Activated CD8-positive, alpha-beta memory T cell treated with anti-CD3 and anti-CD28 coated beads for 24 hours (primary cell): Measurements from ENCODE around the gene RASA3.
"Not testable (repeated sequence)": the region's sequence is repeated elsewhere in the genome, so short reads cannot be mapped to it uniquely, and the experiment has no call there.

Experiments used
- DNase-seq: peaks from one replicate; pipeline ENCODE4 v3.0.0-alpha.2; 2020

The RASA3 gene

DNA sequence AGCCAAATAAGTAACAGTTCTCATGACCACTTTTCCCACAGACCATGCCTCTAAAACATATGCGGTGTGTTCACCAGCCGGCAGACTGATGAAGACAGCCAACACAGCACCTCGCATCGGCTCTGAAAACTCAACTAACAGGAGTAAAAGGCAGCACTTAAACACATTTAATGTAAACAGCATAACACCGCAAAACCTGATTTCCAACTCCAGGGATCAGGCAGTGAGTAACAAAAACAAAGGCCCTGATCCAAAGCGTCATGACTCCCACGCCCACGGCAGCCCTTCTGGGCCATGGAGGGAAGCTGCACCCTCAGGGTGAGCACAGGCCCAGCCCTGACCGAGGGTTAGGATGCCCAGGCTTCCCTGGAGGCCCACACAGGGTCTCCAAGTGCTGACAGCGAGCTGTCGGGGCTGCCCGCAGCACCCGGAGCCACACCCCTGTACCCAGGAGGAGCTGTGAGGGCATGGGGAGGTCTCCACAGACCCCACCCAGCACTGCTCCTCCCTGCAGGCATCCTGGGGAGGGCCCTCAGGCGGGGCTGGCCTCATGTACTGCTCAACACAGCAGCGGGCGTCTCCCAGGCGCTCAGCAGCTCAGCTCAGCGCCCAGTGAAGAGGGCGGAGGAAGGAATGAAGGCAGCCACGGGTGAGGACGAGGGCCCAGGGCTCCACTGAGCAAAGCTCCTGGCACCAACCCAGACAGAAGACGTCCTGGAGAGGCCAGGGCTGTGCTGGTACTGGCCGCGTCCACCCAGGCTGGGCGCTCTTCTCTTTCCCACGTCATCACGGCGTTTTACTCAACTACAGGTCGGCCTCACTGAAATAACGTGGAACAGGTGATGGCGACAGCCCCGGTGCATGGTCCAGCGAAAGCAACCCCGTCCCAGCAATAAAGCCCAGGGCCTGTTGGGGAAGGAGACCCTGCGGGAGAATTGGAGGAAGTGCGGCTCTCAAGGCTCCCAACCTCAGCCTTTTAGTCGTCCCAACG, 53.7 kb downstream of the RASA3 start:
- no peak for DNase-seq

DNA sequence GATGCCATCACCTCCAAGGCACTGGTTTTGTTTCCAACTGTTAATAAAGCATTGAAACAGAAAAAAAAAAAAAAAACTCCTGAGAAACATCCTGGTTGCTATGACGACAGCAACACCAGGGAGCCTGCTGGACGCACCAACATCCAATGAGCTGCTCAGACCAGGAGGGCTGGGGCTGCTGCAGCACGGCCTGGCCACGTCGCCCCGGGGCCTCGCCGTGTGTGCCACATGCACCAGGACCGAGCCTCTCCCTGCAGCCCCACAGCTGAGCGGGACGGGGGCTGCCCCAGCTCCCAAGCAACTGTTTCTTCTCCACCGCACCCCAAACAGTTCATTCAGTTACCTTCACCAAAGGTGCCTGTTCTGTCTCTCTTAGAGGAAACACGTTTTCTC, 54.5 kb downstream of the RASA3 start:
- DNase-seq = no peak

DNA sequence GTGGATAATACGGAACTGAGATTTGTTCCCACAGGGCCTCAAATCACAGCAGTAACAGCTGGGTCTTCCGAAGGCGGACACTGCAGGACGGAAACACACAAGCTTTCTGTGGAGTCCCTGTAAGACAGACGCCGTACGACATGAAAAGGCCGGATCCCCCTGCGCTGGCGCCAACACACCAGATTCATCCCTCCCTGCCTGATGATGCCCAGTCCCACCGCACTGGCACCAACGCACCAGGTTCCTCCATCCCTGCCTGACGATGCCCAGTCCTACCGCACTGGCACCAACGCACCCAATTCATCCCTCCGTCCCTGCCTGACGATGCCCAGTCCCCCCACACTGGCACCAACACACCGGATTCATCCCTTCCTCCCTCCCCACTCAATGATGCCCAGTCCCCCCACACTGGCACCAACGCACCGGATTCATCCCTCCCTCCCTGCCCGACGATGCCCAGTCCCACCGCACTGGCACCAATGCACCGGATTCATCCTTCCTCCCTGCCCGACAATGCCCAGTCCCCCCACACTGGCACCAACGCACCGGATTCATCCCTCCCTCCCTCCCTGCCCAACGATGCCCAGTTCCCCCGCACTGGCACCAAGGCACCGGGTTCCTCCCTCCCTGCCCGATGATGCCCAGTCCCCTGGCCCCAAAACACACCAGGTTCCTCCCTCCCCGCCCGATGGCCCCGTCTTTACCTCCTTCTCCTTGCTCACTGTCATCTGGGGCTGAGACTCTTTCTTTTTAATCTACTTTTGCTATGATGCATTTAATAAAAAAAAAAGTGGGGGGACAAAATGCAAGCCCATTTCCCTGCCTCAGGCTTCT, 55.1 kb downstream of the RASA3 start:
- DNase-seq = no peak

DNA sequence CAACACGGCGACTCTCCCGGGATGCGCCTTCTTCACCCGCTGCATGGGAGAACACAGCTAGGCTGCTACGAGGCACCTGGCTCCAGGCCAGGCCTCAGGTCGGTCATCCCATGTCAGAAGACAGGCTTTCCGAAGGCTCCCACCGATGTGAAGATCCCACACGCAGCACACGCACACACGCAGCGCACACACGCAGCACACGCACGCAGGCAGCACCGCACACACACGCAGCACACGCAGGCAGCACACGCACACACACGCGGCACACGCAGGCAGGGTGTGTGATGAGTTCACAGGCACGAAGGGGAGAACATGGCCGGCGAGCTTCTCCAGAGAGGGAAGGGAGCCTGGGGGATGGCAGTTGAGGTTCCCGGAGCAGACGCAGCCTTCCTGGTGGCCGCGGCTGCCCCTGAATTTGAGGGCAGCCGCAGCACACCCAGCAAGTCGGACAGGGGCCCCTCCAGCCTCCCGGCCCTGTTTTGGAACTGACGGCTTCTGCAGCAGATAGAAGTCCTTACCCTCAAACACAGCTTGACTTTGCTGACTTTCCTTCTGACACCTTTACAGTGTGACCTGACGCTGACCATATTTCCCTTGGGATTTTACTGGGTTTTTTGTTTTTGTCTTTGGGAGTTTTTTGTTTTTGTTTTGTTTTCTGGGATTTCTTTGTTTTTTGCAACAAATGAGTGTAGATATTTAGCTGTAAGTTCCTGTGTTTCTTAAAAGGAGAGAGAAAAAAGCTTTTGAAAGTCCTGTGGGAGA, 55.9 kb downstream of the RASA3 start:
- no peak for DNase-seq

DNA sequence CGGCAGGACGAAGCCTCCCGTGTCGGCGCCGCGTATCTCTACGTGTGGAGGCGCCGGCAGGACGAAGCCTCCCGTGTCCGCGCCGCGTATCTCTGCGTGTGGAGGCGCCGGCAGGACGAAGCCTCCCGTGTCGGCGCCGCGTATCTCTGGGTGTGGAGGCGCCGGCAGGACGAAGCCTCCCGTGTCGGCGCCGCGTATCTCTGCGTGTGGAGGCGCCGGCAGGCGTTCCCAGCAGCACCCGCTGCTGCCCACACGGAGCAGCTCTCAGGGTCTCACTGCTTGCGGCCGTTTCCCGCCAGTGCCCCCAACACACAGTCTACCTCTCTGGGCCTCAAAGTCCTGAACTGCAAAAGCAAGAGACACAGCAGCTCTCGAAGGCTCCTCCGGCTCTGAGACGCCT, 56.6 kb downstream of the RASA3 start:
- not testable (repeated sequence) for DNase-seq

DNA sequence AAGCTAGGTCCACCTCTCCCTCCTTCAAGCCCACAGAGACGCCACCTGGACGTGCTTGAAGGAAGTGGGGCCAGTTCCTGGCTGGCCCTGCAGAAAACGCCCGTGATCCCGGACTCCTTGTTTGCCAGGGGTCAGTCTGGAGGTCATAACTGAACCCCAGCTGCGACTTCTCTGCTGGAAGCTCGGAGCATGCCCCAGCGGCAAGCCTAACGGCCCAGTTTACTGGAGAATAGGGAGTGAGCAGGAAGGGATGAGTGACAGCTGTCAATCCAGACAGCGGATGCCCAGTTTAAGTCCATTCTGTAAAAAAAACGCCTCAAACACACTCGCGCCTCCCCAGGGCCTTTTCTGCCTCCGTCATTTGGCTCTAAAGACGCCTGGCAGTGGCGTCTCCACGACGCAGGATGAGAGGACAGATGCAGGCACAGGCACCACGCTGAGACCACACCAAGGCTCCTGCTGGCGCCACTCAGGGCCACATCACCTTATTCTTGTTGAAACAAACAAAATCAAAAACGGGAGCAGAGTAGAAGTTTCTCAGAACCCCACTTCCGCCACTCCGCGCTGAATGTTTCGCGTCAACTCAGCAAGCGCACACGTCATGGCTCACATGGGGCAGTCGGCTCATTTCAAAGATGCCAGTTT, 57.6 kb downstream of the RASA3 start:
- DNase-seq = no peak

DNA sequence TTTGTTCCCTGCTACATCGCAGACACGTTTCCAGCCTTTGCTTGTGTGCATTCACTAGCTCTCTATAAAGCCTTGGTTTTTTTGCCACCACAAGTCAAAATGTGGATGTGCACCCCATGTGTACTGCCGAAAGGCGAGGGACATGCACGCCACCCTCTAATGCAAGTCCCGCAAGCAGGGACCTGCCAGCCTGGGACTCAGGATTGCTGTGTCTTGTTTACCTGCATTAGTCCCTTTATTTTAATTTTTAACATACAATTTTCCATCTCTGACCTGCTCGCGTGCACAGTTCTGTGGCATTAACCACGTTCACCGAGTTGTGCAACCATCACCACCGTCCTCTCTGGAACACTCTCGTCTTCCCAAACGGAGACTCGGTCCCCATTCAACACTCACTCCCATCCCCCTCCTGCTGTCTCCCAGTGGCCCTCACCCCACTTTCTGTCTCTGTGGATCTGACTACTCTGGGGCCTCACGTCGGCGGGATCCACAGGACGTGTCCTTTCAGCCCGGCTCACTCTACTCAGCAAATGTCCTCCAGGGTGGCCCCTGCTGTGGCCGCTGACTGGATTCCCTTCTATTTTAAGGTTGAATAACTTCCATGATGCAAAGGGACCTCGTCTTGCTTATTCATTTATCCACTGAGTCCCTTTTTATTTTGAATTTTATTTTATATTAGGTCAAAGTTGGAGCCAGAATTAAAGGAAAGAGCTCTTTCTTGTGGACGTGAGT, 58.4 kb downstream of the RASA3 start:
- no peak for DNase-seq

DNA sequence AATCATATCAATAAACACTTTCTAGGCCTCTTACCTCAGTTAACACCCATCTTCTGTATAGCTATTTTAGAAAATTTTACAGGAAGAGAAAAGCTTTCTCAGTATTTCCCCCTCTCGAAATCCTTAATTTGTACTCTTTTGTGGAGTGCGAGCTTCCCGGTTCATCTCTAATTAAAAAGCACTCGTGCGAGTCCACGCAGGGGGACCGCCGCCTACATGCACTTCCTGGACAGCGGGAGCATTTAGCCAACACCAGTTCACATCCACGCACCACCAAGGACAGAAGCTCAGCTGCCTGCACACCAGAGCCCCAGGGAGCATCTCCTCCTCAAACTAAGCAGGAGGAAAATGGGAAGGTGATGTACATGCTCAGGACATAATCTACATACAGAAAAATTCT, 60.0 kb downstream of the RASA3 start:
- DNase-seq = no peak

DNA sequence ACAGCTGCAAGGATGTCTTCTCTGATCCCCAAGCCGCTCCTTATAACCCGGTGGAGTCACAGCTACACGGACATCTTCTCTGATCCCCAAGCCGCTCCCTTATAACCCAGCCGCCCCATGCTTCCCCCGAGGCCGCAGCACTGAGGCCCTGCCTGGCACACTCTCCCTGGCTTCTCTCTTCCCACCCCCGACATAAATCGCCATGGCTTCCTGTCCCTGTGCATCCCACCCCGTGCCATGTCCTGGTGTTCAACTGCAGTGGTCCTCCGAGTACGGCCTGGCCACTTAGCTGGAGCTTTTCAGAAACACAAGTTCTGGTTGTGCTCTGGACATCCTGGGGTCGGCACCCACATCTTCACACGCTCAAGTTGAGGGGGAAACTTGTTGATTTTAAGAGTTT, 60.4 kb downstream of the RASA3 start:
- DNase-seq = no peak

DNA sequence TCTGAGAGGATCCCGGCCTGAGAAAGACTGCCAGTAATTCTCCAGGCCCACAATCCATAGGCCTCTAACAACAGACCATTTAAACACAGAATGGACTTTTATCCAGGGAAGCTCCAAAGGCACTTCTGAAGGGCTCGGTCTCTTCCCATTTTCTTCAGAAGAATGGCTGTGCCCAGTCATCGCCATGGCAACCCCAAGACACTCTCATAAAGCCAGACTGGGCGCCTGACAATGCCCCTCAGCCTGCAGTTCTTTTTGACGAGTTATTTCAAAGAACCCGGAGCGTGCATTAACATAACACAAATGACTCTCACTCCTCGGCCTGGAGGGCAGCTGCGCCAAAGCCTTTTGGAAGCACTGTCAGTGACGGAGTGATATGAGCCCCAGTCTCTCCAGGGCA, 61.0 kb downstream of the RASA3 start:
- no peak for DNase-seq

DNA sequence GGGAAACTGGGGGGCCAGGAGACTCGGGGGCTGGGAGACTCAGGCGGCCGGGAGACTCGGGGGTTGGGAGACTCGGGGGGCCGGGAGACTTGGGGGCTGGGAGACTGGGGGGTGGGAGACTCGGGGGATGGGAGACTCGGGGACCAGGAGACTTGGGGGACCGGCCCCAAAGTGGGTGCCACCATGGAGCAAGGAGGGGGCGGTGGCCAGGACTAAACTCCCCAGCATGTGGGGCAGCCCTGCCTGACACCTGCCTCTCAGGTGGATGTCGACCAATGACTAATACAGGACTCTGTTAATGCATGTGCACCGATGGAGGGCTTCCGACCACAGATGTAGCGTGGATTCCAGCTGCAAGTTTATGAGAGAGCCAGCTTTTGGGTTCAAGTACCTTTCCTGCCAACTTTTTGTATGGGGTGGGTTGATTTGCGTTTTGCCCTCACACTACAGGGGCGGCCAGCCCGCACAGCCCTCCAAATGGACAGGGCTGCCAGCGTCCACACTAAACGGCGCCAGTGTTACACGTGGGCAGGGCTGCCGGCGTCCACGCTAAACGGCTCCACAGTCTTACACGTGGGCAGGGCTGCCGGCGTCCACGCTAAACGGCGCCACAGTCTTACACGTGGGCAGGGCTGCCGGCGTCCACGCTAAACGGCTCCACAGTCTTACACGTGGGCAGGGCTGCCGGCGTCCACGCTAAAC, 62.2 kb downstream of the RASA3 start:
- no peak for DNase-seq

DNA sequence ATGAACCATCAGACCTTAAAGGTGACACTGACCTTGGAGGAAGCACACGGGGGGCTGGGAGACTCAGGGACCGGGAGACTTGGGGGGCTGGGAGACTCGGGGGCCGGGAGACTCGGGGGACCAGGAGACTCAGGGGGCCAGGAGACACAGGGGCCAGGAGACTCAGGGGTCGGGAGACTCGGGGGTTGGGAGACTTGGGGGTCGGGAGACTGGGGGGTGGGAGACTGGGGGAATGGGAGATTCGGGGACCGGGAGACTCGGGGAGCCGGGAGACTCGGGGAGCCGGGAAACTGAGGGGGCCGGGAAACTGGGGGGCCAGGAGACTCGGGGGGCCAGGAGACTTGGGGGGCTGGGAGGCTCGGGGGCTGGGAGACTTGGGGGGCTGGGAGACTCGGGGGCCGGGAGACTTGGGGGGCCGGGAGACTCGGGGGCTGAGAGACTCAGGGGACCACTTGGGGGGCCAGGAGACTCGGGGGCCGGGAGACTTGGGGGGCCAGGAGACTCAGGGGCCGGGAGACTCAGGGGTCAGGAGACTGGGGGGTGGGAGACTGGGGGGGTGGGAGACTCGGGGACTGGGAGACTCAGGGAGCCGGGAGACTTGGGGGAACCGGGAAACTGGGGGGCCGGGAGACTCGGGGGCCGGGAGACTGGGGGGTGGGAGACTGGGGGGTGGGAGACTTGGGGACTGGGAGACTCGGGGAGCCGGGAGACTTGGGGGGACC, 62.9 kb downstream of the RASA3 start:
- DNase-seq = no peak

DNA sequence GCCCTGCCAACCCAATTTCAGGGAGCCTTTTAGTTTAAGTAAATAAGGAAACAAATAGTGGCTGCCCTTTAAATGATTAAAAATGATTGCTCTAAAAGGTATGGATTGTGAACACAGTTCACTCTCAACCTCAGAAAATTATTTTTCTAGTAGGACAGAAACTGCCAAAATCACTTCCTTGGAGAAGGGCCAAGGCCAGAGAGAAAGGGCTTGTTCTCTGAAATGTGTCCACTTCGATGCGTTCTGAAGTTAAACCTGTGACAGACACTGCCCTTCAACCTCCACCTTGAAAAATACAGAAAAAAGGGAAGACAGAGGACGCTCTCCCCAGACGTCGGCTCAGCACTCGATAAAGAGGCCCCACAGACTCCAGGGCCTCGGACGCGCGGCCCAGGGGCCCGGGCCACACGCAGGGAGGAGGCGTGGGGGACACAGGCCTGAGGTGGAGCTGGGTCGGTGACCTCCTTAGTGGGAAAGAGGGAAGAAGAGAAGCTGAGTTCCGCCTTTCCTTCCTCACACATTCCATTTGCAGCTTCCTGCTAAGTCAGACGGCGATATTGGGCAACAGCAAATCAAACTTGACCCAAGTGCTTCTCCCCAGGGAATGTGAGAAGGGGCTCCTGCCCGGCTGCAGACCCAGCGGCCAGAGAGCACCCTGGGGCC, 63.6 kb downstream of the RASA3 start:
- no peak for DNase-seq

DNA sequence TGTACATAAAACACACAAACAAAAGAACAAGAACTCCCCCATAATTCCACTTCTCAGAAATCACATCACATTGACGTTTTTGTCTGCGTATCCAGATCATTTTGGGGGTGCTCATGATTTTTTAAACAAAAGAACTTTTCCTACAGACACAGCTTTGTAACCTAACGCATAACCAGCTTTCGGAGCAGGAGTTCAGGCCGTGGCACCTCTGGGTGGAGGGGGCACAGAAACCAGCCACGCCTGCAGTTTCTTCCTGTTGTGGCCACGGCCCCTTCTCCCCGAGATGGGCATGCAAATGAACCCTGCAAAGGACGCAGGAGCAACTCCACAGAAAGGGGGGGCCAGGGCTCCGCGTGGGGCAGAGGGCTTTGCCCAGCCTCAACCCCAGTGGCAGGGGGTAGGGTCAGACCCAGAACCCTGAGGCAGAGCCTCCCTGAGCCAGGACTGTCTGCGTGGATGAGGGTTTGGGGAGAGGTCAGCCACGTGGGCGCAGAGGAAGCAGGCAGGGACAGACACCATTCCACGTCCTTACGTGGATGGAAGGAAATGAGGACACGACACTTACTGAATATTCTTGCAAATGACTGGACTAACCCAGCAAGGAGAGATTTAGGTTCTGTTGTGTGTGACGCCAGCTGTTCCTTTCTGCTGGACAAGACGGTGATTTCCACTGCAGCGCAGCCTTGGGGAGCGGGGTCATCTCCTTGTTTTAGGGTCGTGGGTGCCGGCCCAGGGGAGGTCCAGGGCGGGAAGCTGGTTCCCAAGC, 64.4 kb downstream of the RASA3 start:
- DNase-seq = peak; percentile 77

DNA sequence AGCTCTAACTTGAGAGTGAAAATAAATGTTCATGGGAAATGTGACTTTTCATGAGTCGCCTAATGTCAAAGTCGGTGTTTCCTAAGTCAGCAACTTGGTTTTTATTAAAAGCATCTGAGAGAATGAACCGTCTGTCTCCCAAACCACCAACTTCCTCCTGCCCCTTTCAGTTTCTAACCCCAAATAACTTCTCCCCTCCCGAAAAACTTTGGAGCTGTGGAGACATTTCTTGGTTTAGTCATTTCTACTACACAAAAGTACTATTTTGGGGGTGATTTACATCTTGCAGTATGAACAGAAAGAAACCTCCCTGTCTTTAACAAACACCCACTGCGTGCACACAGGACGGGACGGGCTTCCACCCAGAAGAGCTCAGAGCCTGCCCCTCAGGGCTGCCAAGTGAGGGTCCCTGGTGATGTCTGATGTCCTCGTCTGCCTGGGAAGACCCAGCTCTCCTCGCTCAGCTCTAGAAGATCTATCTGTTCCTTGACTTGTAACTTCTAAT, 65.0 kb downstream of the RASA3 start:
- peak; percentile 79 for DNase-seq

DNA sequence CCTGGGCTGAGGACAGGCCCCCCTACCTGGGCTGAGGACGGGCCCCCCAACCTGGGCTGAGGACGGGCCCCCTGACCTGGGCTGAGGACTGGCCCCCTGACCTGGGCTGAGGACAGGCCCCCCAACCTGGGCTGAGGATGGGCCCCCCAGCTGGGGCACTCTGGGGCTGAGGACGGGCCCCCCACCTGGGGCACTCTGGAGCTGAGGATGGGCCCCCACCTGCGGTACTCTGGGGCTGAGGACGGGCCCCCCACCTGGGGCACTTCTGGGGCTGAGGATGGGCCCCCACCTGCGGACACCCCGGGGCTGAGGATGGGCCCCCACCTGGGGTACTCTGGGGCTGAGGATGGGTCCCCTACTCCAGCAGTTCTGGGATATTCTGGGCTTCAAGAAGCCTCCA, 65.5 kb downstream of the RASA3 start:
- DNase-seq = peak; percentile 68

DNA sequence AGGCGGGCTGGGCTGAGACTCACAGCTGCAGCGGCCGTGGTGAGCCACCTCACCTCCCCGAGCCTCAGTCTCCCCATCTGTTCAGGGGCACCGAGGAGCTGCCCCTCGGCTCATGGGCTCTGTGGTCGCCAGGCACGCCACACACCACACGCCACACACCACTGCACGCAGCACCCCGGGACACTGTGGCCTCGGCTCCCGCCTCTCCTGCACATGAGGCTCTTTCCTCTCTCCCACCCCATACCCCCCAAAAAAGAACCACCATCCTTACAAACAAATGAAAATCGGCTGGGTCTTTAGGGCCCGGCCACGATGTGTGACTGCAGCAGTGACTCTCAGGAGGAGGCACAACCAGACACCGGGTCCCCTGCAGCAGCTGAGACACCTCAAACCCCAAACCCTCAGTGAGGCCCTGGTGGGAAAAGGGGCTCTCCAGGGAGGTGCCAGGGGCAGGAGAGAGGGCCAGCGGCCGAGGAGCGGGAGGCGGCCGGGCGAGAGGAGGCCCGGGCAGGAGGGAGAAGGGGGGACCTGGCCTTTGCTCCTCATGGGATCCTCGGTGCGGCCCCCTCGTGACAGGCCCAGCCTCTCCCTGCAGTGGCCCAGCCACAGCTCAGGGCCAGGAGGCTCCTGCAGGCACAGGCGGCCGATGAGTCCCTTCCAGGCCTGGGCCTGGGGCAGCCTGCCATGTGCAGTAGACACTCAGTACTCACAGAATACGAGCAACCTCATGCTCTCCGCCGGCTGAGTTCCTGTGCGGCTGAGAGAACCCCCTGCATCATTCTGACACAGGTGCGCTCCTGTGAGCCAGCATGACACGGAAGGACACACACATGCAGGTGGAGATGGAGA, 66.3 kb downstream of the RASA3 start:
- DNase-seq = peak; percentile 72
